ENCODE results near the gene SH3PXD2B. TPM values are rescaled to one million over a fixed set of nuclear protein-coding genes. Genes with fewer than 3 reads are reported as not detected.

SH3PXD2B gene
- total and polyA plus RNA-seq, 2 of the 13 experiments (the other 11 are each of a cell fraction or from before 2014, with no cell fraction given) = 3.4 to 4.6 TPM

DNA sequence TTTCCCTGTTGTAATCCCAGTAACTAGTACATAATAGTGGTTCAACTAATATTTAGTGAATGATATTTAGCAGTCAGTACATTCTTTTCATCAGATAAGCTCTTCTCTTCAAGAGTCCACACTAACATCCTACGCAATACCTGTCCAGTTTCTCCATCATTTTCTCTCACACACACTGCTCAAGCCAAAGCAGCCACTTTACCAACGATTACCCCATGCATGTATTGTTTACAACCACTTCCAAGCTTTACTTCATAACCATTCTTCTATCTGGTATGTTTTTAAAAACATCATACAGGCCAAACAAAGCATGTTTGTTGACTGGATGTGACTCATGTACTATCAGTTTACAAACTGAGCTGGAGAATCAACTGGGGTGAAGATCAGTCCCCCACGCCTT lies 178.1 kb downstream of the SH3PXD2B start (continued):
- TF ChIP-seq, protein P1, sequence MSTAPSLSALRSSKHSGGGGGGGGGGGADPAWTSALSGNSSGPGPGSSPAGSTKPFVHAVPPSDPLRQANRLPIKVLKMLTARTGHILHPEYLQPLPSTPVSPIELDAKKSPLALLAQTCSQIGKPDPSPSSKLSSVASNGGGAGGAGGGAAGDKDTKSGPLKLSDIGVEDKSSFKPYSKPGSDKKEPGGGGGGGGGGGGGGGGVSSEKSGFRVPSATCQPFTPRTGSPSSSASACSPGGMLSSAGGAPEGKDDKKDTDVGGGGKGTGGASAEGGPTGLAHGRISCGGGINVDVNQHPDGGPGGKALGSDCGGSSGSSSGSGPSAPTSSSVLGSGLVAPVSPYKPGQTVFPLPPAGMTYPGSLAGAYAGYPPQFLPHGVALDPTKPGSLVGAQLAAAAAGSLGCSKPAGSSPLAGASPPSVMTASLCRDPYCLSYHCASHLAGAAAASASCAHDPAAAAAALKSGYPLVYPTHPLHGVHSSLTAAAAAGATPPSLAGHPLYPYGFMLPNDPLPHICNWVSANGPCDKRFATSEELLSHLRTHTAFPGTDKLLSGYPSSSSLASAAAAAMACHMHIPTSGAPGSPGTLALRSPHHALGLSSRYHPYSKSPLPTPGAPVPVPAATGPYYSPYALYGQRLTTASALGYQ (CRISPR knock-in tag; IDR thresholded peaks at IDR 0.05) = no peak
- TF ChIP-seq, protein P2, sequence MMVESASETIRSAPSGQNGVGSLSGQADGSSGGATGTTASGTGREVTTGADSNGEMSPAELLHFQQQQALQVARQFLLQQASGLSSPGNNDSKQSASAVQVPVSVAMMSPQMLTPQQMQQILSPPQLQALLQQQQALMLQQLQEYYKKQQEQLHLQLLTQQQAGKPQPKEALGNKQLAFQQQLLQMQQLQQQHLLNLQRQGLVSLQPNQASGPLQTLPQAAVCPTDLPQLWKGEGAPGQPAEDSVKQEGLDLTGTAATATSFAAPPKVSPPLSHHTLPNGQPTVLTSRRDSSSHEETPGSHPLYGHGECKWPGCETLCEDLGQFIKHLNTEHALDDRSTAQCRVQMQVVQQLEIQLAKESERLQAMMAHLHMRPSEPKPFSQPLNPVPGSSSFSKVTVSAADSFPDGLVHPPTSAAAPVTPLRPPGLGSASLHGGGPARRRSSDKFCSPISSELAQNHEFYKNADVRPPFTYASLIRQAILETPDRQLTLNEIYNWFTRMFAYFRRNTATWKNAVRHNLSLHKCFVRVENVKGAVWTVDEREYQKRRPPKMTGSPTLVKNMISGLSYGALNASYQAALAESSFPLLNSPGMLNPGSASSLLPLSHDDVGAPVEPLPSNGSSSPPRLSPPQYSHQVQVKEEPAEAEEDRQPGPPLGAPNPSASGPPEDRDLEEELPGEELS (CRISPR knock-in tag; IDR thresholded peaks at IDR 0.05) = 0 out of 2 replicates have a peak, but pooled peaks have one; percentile 33
- TF ChIP-seq RXRB (CRISPR knock-in tag; IDR thresholded peaks at IDR 0.05; ENCODE audit: borderline replicate concordance) (peak; percentile 28; the same call in 1 of the 2 replicates), RBFOX2 (IDR thresholded peaks at IDR 0.05; ENCODE audit: low read depth, low read length) (no peak), CEBPG (CRISPR knock-in tag; IDR thresholded peaks at IDR 0.05) (no peak), NFE2 (CRISPR knock-in tag; IDR thresholded peaks at IDR 0.05) (no peak), RFX5 (IDR thresholded peaks at IDR 0.05; ENCODE audit: low read depth, low read length) (no peak), ZNF614 (CRISPR knock-in tag; IDR thresholded peaks at IDR 0.05; ENCODE audit: borderline replicate concordance) (no peak), KDM3A (CRISPR knock-in tag; IDR thresholded peaks at IDR 0.05; ENCODE audit: low read depth) (no peak), PLRG1 (conservative IDR thresholded peaks at IDR 0.05) (no peak), FOSL2 (CRISPR knock-in tag; IDR thresholded peaks at IDR 0.05) (peak; percentile 88), NKX3-1 (CRISPR knock-in tag; IDR thresholded peaks at IDR 0.05) (no peak), SIN3A (IDR thresholded peaks at IDR 0.05; ENCODE audit: borderline replicate concordance, low read depth, low read length) (no peak), PHF8 (CRISPR knock-in tag; IDR thresholded peaks at IDR 0.05) (no peak), FOXO1 (CRISPR knock-in tag; IDR thresholded peaks at IDR 0.05) (no peak; the same call in 1 of the 2 replicates), CBX1 (IDR thresholded peaks at IDR 0.05; ENCODE audit: low read depth) (no peak), POGZ (CRISPR knock-in tag; IDR thresholded peaks at IDR 0.05) (0 out of 2 replicates have a peak, but pooled peaks have one; percentile 13), ELF4 (CRISPR knock-in tag; IDR thresholded peaks at IDR 0.05; ENCODE audit: borderline replicate concordance) (no peak), CBX5 (CRISPR knock-in tag; IDR thresholded peaks at IDR 0.05; ENCODE audit: borderline replicate concordance) (no peak), ZNF333 (CRISPR knock-in tag; IDR thresholded peaks at IDR 0.05; ENCODE audit: borderline replicate concordance) (no peak), KDM5B (CRISPR knock-in tag; IDR thresholded peaks at IDR 0.05; ENCODE audit: borderline replicate concordance) (no peak), ARID2 (CRISPR knock-in tag; IDR thresholded peaks at IDR 0.05; ENCODE audit: borderline replicate concordance) (no peak), CREB1 (IDR thresholded peaks at IDR 0.05) (no peak), CREB1 (CRISPR knock-in tag; IDR thresholded peaks at IDR 0.05) (peak; percentile 53; the same call in 1 of the 2 replicates), ZNF367 (CRISPR knock-in tag; IDR thresholded peaks at IDR 0.05; ENCODE audit: borderline replicate concordance) (no peak), KLF11 (CRISPR knock-in tag; IDR thresholded peaks at IDR 0.05) (no peak)
- TF ChIP-seq, protein P3, sequence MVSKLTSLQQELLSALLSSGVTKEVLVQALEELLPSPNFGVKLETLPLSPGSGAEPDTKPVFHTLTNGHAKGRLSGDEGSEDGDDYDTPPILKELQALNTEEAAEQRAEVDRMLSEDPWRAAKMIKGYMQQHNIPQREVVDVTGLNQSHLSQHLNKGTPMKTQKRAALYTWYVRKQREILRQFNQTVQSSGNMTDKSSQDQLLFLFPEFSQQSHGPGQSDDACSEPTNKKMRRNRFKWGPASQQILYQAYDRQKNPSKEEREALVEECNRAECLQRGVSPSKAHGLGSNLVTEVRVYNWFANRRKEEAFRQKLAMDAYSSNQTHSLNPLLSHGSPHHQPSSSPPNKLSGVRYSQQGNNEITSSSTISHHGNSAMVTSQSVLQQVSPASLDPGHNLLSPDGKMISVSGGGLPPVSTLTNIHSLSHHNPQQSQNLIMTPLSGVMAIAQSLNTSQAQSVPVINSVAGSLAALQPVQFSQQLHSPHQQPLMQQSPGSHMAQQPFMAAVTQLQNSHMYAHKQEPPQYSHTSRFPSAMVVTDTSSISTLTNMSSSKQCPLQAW (CRISPR knock-in tag; IDR thresholded peaks at IDR 0.05) = 0 out of 2 replicates have a peak, but pooled peaks have one; percentile 21
- TF ChIP-seq, protein P4, sequence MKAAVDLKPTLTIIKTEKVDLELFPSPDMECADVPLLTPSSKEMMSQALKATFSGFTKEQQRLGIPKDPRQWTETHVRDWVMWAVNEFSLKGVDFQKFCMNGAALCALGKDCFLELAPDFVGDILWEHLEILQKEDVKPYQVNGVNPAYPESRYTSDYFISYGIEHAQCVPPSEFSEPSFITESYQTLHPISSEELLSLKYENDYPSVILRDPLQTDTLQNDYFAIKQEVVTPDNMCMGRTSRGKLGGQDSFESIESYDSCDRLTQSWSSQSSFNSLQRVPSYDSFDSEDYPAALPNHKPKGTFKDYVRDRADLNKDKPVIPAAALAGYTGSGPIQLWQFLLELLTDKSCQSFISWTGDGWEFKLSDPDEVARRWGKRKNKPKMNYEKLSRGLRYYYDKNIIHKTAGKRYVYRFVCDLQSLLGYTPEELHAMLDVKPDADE (CRISPR knock-in tag; IDR thresholded peaks at IDR 0.05) = no peak
